Common myeloid progenitor, CD34-positive (primary cell): Measurements from ENCODE around the gene PHACTR1.

Experiments used
- CTCF ChIA-PET: fragments of 350-600 bp; sonication (Branson Sonifier 250); formaldehyde crosslinking; loops from one replicate; lab custom pipeline; 2021; ENCODE audit warnings: antibody characterized with exemption; lab: Charles Lee
- POLR2A ChIA-PET: fragments of 350-600 bp; sonication (Branson Sonifier 250); formaldehyde crosslinking; loops from one replicate; lab custom pipeline; 2021; ENCODE audit warnings: antibody characterized with exemption; lab: Charles Lee
- DNase-seq, 3 donors: peaks; one replicate each; pipeline versions ENCODE4 v3.0.0 to v3.0.0-alpha.2; 2013
- H3K27ac ChIP-seq, 2 experiments: 1 replicate in 1 of 2; 2 replicates in 1 of 2; pipeline ENCODE4 v1.7.0; 2013; ENCODE audit warnings: inconsistent platforms in 2 of 2, low read length in 2 of 2, mild to moderate bottlenecking in 2 of 2, low read depth in 1 of 2, moderate library complexity in 1 of 2; ENCODE audit not compliant: severe bottlenecking in 2 of 2, insufficient read depth in 1 of 2, poor library complexity in 1 of 2
- H3K27me3 ChIP-seq, 5 experiments: replicated peaks in 2 of 5; 1 replicate in 3 of 5; 2 replicates in 2 of 5; pipeline versions ENCODE4 v1.6.1 to v1.7.0; 2013; ENCODE audit warnings: low read length in 4 of 5, mild to moderate bottlenecking in 2 of 5, moderate library complexity in 2 of 5, inconsistent platforms in 1 of 5; ENCODE audit not compliant: insufficient read depth in 5 of 5, control insufficient read depth in 4 of 5
- H3K36me3 ChIP-seq, 4 experiments: 1 replicate in 2 of 4; 2 replicates in 2 of 4; pipeline versions ENCODE4 v1.6.1 to v1.7.0; 2013; ENCODE audit warnings: low read length in 3 of 4, control low read depth in 1 of 4, mild to moderate bottlenecking in 1 of 4; ENCODE audit not compliant: control insufficient read depth in 4 of 4, insufficient read depth in 4 of 4
- H3K4me1 ChIP-seq, 4 experiments: 1 replicate in 3 of 4; 2 replicates in 1 of 4; pipeline versions ENCODE4 v1.6.1 to v1.7.1; 2013; ENCODE audit warnings: low read length in 3 of 4, mild to moderate bottlenecking in 3 of 4, control low read depth in 1 of 4, inconsistent platforms in 1 of 4, moderate library complexity in 1 of 4; ENCODE audit not compliant: control insufficient read depth in 4 of 4, insufficient read depth in 4 of 4; ENCODE audit errors: control extremely low read depth in 1 of 4
- H3K4me3 ChIP-seq, 7 experiments: 1 replicate in 4 of 7; 2 replicates in 3 of 7; pipeline versions ENCODE4 v1.5.1 to v1.7.0; 2013; ENCODE audit warnings: mild to moderate bottlenecking in 7 of 7, low read length in 6 of 7, moderate library complexity in 6 of 7, inconsistent platforms in 2 of 7, low read depth in 2 of 7, control low read depth in 1 of 7; ENCODE audit not compliant: insufficient read depth in 4 of 7, control insufficient read depth in 1 of 7; ENCODE audit errors: extremely low read depth in 1 of 7
- H3K9me3 ChIP-seq, 5 experiments: 1 replicate in 4 of 5; 2 replicates in 1 of 5; pipeline versions ENCODE4 v1.6.1 to v1.7.1; 2013; ENCODE audit warnings: low read length in 4 of 5, mild to moderate bottlenecking in 2 of 5, inconsistent platforms in 1 of 5, low read depth in 1 of 5, moderate library complexity in 1 of 5; ENCODE audit not compliant: control insufficient read depth in 4 of 5, insufficient read depth in 2 of 5; ENCODE audit errors: control extremely low read depth in 1 of 5
- WGBS: methylation state at CpG from one replicate; pipeline ENCODE4 v1.1.5; 2013; ENCODE audit not compliant: insufficient coverage; 5-methylcytosine and 5-hydroxymethylcytosine counted together

Gene PHACTR1

GRCh38 chr6:12976366-12976765 lies 259.8 kb downstream of the PHACTR1 start:
- 92% methylated on average over 5 of the region's 5 CpGs for WGBS
- Histone ChIP-seq H3K4me3 (no peak overlapping the region), H3K27ac (no peak overlapping the region), H3K9me3 (peaks cover 0 to 2% (median under 1%) of the 10 kb centered on the region in 5 experiments), H3K36me3 (peaks cover 0 to 30% (median under 1%) of the 10 kb centered on the region in 4 experiments), H3K27me3 (no peaks in the 10 kb centered on the region), H3K4me1 (peaks cover 6 to 28% (median 19%) of the 10 kb centered on the region in 4 experiments)
- ChIA-PET POLR2A (no interaction called here), CTCF (interaction anchor here (1.0 kb wide), 1 partner anchor 14 kb away, joined by 3 read pairs; no protein-coding TSS in a partner anchor)
- DNase-seq: no peak

- CTCF ChIA-PET: no interaction called here
- Histone ChIP-seq H3K9me3 (peaks cover 0 to 8% (median 4%) of the 10 kb centered on the region in 5 experiments), H3K4me1 (peaks cover 6 to 28% (median 19%) of the 10 kb centered on the region in 4 experiments), H3K27me3 (no peaks in the 10 kb centered on the region), H3K27ac (no peak overlapping the region), H3K4me3 (no peak overlapping the region), H3K36me3 (peaks cover 0 to 37% (median 2%) of the 10 kb centered on the region in 4 experiments)
- no peak for DNase-seq
- WGBS: 100% methylated on average over 1 of the region's 3 CpGs
- POLR2A ChIA-PET: interaction anchor here (0.7 kb wide), 1 partner anchor 17 kb away, joined by 4 read pairs; no protein-coding TSS in a partner anchor
These were observed 260.6 kb downstream of the PHACTR1 start for GRCh38 chr6:12977206-12977605.

- no peak for DNase-seq
- WGBS: 91% methylated on average over 3 of the region's 4 CpGs
- Histone ChIP-seq H3K4me1 (peaks cover 6 to 28% (median 19%) of the 10 kb centered on the region in 4 experiments), H3K9me3 (peaks cover 0 to 8% (median 4%) of the 10 kb centered on the region in 5 experiments), H3K27ac (no peak overlapping the region), H3K4me3 (no peak overlapping the region), H3K36me3 (peaks cover 0 to 37% (median 2%) of the 10 kb centered on the region in 4 experiments), H3K27me3 (no peaks in the 10 kb centered on the region)
- ChIA-PET POLR2A (no interaction called here), CTCF (no interaction called here)
These were observed 261.2 kb downstream of the PHACTR1 start for GRCh38 chr6:12977806-12978205.

GRCh38 chr6:12980741-12981140 lies 264.2 kb downstream of the PHACTR1 start:
- CTCF ChIA-PET: interaction anchor here (0.6 to 1.1 kb wide), 2 partner anchors 36 to 136 kb away, joined by 3 to 4 read pairs; no protein-coding TSS in a partner anchor
- POLR2A ChIA-PET: no interaction called here
- WGBS: 100% methylated on average over 2 of the region's 4 CpGs
- Histone ChIP-seq H3K4me3 (no peak overlapping the region), H3K36me3 (peaks cover 0 to 42% (median 2%) of the 10 kb centered on the region in 4 experiments), H3K9me3 (peaks cover 0 to 8% (median 4%) of the 10 kb centered on the region in 5 experiments), H3K27ac (no peak overlapping the region), H3K27me3 (no peaks in the 10 kb centered on the region), H3K4me1 (no peaks in the 10 kb centered on the region)
- no peak for DNase-seq

- DNase-seq: no peak
- no peaks in the 10 kb centered on the region for H3K27me3 ChIP-seq
- H3K4me3 ChIP-seq: no peak overlapping the region
- ChIA-PET POLR2A (no interaction called here), CTCF (interaction anchor here (0.9 kb wide), 1 partner anchor 9 kb away, joined by 4 read pairs; no protein-coding TSS in a partner anchor)
- H3K27ac ChIP-seq: no peak overlapping the region
- whole genome bisulfite sequencing: no CpG with 5 or more reads among the region's 2 CpGs
- peaks cover 0 to 8% (median 4%) of the 10 kb centered on the region in 5 experiments for H3K9me3 ChIP-seq
- H3K4me1 ChIP-seq: no peaks in the 10 kb centered on the region
- H3K36me3 ChIP-seq: peaks cover 0 to 35% (median 2%) of the 10 kb centered on the region in 4 experiments
These were observed 268.2 kb downstream of the PHACTR1 start for GRCh38 chr6:12984776-12985175.

- no peak overlapping the region for H3K27ac ChIP-seq
- H3K36me3 ChIP-seq: peaks cover 0 to 21% (median 4%) of the 10 kb centered on the region in 4 experiments
- ChIA-PET POLR2A (no interaction called here), CTCF (no interaction called here)
- DNase-seq: no peak
- no peaks in the 10 kb centered on the region for H3K4me1 ChIP-seq
- H3K9me3 ChIP-seq: peaks cover 0 to 6% (median 4%) of the 10 kb centered on the region in 5 experiments
- H3K27me3 ChIP-seq: no peaks in the 10 kb centered on the region
- no peak overlapping the region for H3K4me3 ChIP-seq
These were observed 271.2 kb downstream of the PHACTR1 start for GRCh38 chr6:12987783-12988182.

GRCh38 chr6:12990162-12990561 lies 273.6 kb downstream of the PHACTR1 start:
- H3K27me3 ChIP-seq: no peaks in the 10 kb centered on the region
- DNase-seq: no peak
- 98% methylated on average over 7 of the region's 7 CpGs for WGBS
- peaks cover 0 to 19% (median 4%) of the 10 kb centered on the region in 4 experiments for H3K36me3 ChIP-seq
- POLR2A ChIA-PET: no interaction called here
- no peaks in the 10 kb centered on the region for H3K4me1 ChIP-seq
- no peak overlapping the region for H3K4me3 ChIP-seq
- CTCF ChIA-PET: interaction anchor here (0.9 to 1.2 kb wide), 3 partner anchors 11 to 17 kb away, joined by 3 to 4 read pairs (median 3); no protein-coding TSS in a partner anchor
- H3K27ac ChIP-seq: no peak overlapping the region
- H3K9me3 ChIP-seq: peaks cover 0 to 15% (median 5%) of the 10 kb centered on the region in 5 experiments
